Stimulated activated CD8-positive, alpha-beta memory T cell treated with anti-CD3 and anti-CD28 coated beads, Interleukin-2, amount 100 ng/mL, for 1 hour (primary cell): ENCODE measurements around the gene CCDC157.

Experiments
- DNase-seq, 2 donors: peaks; one replicate each; pipeline ENCODE4 v3.0.0-alpha.2; 2020; ENCODE audit warnings: low read depth in 2 of 2

CCDC157 gene

GRCh38 chr22:30354644-30355043 lies 2.2 kb upstream of the CCDC157 start:
- no peak for DNase-seq

DNA sequence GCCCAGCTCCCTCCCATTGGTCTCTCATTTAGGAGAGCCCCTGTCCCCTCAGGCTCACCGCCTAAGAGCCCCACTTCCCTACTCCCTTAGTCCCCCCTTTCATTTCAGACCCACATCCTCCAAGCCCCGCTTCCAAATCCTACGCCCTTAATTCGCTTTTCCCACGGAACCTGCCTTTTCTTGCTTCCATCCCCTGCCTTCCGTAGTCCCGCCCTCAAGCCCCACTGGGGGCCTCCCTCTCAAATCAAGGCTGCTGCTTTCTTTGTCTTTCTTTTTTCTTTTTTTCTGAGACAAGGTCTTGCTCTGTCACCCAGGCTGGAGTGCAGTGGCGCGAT lies 396 bp downstream of the CCDC157 start:
- no peak for DNase-seq

DNA sequence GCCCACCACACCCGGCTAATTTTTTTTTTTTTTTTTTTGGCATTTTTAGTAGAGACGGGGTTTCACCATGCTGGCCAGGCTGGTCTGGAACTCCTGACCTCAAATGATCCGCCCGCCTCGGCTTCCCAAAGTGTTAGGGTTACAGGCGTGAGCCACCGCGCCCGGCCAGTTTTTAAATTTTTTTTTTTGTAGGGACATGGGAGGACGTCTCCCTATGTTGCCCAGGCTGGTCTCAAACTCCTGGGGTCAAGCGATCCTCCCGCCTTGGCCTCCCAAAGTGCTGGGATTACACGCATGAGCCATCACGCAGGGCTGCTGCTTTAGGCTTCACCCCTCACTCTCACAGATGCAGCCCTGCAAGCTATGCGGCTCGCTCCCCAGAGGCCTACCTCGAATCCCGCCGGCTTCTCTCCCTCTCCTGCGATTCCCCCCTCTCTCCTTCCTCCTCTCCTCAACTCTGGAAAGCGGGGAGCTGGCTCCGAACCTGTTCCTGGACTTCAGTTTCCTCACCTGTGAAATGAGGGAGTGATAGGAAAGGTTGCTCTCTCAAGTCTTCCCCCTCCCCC lies 926 bp downstream of the CCDC157 start:
- no peak for DNase-seq

DNA sequence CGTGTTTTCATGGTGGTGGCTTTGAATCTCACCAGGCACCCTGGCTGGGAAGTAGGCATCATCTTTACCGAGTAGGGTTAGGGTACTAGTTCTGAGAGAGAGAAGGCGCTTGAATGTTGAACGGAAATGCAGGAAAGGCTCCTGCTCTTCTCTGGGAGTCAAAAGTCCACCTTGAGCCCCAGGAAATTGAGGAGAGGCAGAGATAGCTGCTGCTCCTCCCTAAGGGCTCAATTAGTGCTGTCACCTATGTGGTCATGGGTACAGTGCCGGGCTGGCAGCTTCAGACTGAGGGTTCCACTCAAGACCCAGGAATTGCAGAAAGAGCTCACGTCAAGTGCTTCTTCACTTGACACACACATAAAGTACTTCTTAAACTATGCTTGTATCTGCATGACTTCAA lies 1.7 kb downstream of the CCDC157 start:
- DNase-seq: no peak

- no peak for DNase-seq
Measured at GRCh38 chr22:30361916-30362650, 5.3 kb downstream of the CCDC157 start.

DNA sequence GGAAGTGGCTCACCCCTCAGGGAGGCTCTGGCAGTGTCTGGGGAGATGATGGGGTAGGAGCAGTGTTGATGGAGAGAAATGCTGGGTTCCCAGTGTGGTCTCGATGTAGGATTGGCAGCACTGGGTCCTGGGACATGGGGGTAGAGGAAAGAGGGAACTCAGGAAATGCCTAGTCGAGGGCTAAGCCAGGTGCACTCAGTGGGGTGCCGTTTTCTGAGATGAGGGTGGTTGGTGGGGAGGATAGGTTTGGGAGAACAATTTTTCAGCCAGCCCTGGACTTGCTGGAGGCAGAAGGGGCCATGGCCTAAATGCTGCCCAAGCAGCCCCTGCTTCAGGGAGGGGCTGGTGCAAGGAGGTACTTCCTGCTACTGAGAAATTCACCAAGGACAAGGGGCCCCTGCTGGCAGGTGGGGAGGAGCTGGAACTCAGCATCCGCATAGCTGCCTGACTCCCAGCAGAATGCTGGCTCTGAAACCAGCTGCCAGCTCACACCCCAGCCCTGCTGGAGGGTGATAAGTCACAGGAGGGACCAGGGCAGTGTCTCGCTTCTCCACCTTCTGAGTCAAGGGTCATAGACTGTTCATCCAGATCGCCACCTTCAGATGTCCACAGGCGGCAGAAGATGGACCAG lies 6.0 kb downstream of the CCDC157 start:
- DNase-seq: no peak

DNA sequence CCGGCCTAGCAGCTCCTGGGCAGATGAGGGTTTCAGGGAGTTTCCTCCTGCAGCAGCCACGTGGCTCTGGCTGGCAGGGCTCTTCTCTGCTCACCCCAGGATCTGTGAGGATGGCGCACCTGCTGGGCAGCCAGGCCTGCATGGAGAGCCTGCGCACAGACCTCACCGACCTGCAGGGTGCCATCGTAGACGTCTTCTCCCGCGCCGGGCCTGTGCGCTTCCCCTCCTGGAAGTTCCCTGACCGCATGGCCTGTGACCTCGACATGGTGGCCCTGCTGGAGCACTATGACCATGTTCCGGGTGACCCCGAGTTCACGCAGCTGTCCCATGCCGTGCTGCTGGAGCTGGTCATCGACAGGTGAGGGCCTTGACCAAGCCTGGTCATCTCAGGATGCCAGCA lies 9.1 kb downstream of the CCDC157 start:
- no peak for DNase-seq

DNA sequence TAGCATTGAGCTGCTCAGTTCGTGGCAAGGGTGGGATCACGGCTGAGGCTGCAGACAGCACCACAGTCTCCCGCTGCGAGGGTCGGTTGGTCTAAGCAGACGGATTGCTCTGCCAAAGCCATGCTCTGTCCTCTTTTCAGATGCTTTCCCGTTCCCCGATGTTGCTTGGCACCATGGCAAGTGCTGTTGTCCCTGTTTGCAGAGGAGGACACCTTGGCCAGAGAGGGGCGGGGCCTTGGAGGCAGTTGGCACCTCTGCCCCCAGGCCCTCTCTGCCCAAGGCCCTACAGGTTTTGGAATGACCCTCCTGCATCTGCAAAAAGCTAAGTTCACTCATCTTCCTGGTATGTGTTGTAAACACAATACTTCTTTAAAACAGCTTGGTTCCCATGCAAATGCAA lies 11.6 kb downstream of the CCDC157 start:
- no peak for DNase-seq

DNA sequence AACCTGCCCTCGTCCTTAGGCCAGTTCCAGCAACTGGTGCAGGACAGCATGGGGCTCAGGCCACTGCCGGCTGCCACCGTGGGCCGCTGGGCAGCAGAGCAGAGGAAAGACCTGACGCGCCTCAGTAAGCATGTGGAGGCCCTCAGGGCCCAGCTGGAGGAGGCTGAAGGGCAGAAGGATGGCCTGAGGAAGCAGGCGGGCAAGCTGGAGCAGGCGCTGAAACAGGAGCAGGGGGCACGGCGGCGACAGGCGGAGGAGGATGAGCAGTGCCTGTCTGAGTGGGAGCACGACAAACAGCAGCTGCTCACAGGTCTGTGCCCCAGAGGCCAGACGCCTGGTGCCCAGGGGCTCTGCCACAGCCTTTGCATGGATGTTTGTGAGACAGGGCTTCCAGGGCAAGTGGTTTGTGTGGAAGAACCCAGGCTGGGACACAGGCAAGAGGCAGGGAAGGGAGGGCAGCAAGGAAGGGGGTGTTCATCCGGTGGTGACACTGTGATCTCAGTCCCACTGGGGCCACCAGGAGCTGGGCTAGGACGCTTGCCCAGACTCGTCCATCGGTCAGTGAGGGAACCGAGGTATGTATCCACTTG lies 13.9 kb downstream of the CCDC157 start:
- no peak for DNase-seq

- no peak for DNase-seq
Measured at GRCh38 chr22:30371321-30371720, 14.5 kb downstream of the CCDC157 start.

DNA sequence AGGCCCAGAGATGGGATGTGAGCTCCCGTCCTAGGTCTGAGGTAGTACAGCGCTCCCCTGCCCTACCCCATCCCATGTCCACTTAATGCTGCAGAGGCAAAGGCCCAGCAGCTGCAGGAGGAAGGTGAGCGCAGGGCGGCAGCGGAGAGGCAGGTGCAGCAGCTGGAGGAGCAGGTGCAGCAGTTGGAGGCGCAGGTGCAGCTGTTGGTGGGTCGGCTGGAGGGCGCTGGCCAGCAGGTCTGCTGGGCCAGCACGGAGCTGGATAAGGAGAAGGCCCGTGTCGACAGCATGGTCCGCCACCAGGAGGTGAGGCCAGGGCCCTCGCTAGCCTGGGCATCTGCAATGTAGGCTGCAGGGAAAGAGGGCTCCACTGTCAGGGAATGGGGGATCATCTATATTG lies 15.2 kb downstream of the CCDC157 start:
- DNase-seq: no peak

GRCh38 chr22:30372915-30373314 lies 16.1 kb downstream of the CCDC157 start:
- DNase-seq: no peak

DNA sequence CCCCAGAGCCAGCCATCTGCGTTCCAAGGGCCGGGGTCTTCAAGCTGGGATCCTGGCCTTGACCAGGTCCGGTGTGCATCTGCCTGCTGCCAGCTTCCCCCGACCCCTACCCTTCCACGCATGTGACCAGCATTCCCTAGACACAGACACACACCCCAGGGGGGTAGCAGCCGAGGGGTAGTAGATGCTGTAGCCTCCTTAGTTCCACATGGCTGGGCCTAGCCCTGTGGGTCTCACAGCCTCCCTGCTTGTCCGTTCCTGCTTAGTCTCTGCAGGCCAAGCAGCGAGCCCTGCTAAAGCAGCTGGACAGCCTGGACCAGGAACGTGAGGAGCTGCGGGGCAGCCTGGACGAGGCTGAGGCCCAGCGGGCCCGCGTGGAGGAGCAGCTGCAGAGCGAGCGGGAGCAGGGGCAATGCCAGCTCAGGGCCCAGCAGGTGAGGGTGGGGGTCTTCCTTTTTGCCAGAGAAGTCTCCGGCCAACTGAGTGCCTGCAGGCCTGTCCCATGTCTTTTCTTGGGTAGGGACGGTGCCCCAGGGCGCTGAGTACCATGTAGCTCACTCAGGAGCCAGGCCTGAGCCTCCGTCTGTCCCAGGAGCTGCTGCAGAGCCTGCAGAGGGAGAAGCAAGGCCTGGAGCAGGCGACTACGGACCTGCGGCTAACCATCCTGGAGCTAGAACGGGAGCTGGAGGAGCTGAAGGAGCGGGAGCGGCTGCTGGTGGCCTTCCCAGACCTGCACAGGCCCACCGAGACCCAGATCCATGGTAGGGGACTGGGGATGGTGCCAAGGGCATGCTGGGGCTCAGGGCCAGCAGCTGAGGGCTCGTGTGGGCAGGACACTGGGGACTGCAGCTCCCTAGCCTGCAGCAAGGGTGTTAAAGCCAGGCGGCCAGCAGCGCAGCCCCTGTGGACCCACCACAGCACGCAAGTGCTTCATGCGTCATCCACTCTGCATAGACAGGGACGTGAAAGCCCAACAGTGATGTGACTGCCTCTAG lies 16.8 kb downstream of the CCDC157 start:
- DNase-seq: no peak

- no peak for DNase-seq
Measured at GRCh38 chr22:30375312-30375849, 18.6 kb downstream of the CCDC157 start.

DNA sequence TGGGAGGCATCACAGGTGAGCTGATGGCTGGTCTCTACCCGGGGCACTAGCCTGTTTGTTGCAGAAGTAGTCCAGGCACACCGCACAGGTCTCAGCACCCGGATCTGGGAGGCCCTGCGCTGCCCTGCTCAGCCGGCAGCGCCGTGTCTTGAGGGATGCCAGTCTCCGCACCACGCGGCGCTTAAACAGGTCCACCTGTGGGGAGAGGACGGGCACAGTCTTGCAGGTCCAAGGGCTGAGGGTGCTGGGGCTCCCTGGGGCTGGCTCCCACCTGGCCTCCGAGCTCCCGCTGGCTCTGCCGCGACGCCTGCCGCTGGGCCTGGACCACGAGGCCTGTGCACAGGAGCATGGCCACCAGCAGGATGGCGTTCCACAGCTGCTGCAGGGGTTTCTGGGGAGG lies 23.2 kb downstream of the CCDC157 start:
- DNase-seq: no peak

DNA sequence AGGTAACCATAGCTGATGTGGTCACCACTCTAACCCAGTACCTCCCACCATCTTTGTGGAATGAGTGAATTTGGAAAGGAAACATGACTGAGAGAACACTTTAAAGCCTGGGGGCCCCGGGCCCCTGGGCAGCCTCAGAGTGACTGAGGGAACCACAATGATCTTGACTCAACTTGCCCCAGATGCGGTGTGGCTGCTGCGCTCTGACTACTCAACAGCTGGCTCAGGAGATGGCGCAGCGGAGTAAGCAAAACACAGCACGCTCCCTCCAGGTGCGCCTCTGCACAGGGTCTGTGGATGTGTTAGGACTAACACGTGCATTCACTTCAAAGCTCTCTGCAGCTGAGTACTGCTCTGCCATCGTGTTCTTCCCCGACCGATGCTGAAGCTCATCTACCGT lies 24.5 kb downstream of the CCDC157 start:
- DNase-seq: no peak

GRCh38 chr22:30382340-30382739 lies 25.5 kb downstream of the CCDC157 start:
- no peak for DNase-seq

DNA sequence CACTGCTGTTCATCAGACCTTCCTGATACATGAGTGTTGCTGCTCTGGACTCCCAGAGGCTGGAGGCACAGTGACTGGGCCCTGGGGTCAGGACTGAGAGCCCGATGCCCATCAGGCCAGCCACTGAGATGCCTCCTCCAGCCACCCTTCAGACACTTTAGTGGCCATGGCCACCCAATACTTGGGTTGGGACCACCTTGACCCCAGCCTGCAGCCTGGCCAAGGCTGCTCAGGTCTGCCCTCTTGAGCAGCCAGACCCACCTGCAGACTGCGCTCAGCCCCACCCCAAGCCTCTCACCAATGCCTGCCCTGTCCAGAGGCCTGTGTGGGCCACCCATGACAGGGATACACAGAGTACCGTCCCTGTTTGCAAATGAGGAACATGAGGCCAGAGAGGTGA lies 26.3 kb downstream of the CCDC157 start:
- DNase-seq: no peak

DNA sequence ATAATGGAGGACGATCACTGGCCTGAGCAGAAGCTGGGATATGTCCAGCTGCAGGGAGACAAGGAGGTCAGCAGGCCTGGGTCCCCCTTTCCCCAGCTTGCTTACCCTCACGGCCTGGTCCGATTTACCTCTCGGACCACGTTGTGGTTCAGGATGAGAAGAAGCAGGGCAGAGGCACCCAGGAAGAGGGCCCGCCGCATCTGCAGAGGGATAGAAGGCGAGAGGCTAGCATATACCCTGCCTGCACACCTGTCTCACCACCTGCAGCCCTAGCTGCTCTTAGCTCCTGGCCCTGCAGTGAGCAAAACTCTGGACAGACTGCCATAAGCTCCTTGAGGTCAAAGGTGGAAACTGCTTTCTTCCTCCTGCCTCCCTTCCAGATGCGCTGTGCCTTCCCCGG lies 29.1 kb downstream of the CCDC157 start:
- DNase-seq: no peak

DNA sequence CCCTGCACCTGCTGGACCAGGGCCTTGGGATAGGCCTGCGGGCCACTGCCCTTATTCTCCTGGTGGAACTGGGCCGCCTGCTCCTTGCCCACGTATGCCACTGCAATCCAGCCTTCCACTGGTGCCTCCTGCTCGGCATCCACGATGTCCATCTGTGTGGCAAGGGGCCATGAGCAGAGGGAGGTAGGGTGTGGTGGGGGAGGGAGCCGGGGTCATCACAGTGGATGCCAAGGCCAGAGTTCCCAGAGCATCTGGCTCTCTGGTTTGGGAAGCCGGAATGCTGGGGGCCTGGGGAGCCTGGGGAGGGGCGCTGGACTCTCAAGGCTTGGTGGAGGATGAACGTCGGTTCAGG lies 29.8 kb downstream of the CCDC157 start:
- DNase-seq: no peak

GRCh38 chr22:30386960-30387827 lies 30.4 kb downstream of the CCDC157 start, which contains the start of gene RNF215:
Gene RNF215 (minus strand): TSS chr22:30387411. CDS start chr22:30387313, 98 bp downstream.
- peak; percentile 62 to 64 for DNase-seq
